Inferior parietal cortex (tissue), 1 donor: Measurements from ENCODE around the gene RNF151.
A peak's percentile ranks its signal among the peaks of the same experiment; 100 is the strongest.
"Not testable (repeated sequence)": the region's sequence is repeated elsewhere in the genome, so short reads cannot be mapped to it uniquely, and the experiment has no call there.

ENCODE experiments used
- DNase-seq: peaks from one replicate; pipeline ENCODE4 v3.0.0-alpha.2; 2016; ENCODE audit errors: extremely low spot score

RNF151 gene

GRCh38 chr16:1938910-1939309 lies 27.7 kb upstream of the RNF151 start:
- no peak for DNase-seq

GRCh38 chr16:1939833-1940232 lies 26.8 kb upstream of the RNF151 start:
- DNase-seq: not testable (repeated sequence)

- no peak for DNase-seq
Observed at GRCh38 chr16:1940273-1941161, 26.1 kb upstream of the RNF151 start.

GRCh38 chr16:1941162-1942046 lies 25.3 kb upstream of the RNF151 start:
- no peak for DNase-seq

GRCh38 chr16:1942047-1942809 lies 24.4 kb upstream of the RNF151 start:
- no peak for DNase-seq

GRCh38 chr16:1942810-1943726 lies 23.6 kb upstream of the RNF151 start, which contains the start of gene MSRB1:
TSS of gene MSRB1 (minus strand) at chr16:1943199. CDS start at chr16:1943156, 43 bp downstream.
- peak; percentile 97 for DNase-seq

- DNase-seq: no peak
Observed at GRCh38 chr16:1944612-1945199, 21.9 kb upstream of the RNF151 start.

GRCh38 chr16:1945559-1946391 lies 20.9 kb upstream of the RNF151 start:
- no peak for DNase-seq

- DNase-seq: no peak
Observed at GRCh38 chr16:1946495-1947368, 19.9 kb upstream of the RNF151 start.

GRCh38 chr16:1947369-1947670 lies 19.3 kb upstream of the RNF151 start:
- no peak for DNase-seq

- DNase-seq: no peak
Observed at GRCh38 chr16:1949507-1949906, 17.1 kb upstream of the RNF151 start.

- DNase-seq: no peak
Observed at GRCh38 chr16:1950047-1950446, 16.6 kb upstream of the RNF151 start.

GRCh38 chr16:1950559-1950958 lies 16.1 kb upstream of the RNF151 start:
- DNase-seq: no peak

GRCh38 chr16:1953734-1954133 lies 12.9 kb upstream of the RNF151 start:
- DNase-seq: no peak

- DNase-seq: not testable (repeated sequence)
Observed at GRCh38 chr16:1957434-1958142, 9.1 kb upstream of the RNF151 start.

GRCh38 chr16:1958143-1958491 lies 8.5 kb upstream of the RNF151 start:
- DNase-seq: not testable (repeated sequence)

GRCh38 chr16:1958715-1959268 lies 7.9 kb upstream of the RNF151 start:
- no peak for DNase-seq
